AG10803 (cell line): ENCODE measurements around the gene NHS.

ENCODE experiments used
- DNase-seq: peaks from one replicate; pipeline ENCODE4 v3.0.0; 2010; ENCODE audit warnings: low read depth
- H3K4me3 ChIP-seq: 2 replicates; pipeline ENCODE4 v1.5.1; 2011; ENCODE audit warnings: mild to moderate bottlenecking, low read length, control low read depth
- CTCF ChIP-seq: conservative IDR thresholded peaks from 2 replicates; pipeline ENCODE4 v1.5.1; 2011; ENCODE audit warnings: mild to moderate bottlenecking, low read length, control low read depth, inconsistent platforms

Gene NHS

GRCh38 chrX:17605676-17606075 lies 230.7 kb downstream of the NHS start:
- TF ChIP-seq CTCF, result no peak
- peak; percentile 56 for DNase-seq
- H3K4me3 ChIP-seq, result no peak overlapping the region

- no peak for DNase-seq
- no peak for TF ChIP-seq CTCF
Measured at GRCh38 chrX:17606231-17606630, 231.2 kb downstream of the NHS start.

GRCh38 chrX:17608888-17609287 lies 233.9 kb downstream of the NHS start:
- H3K4me3 ChIP-seq, result no peak overlapping the region
- no peak for TF ChIP-seq CTCF
- no peak for DNase-seq

More at GRCh38 chrX:17606231-17606630, 231.2 kb downstream of the NHS start:
- H3K4me3 ChIP-seq, result no peak overlapping the region

- no peak overlapping the region for H3K4me3 ChIP-seq
- no peak for TF ChIP-seq CTCF
- DNase-seq, result no peak
Measured at GRCh38 chrX:17610788-17611187, 235.8 kb downstream of the NHS start.

GRCh38 chrX:17613979-17614588 lies 239.1 kb downstream of the NHS start:
- no peak for TF ChIP-seq CTCF
- DNase-seq, result no peak
- H3K4me3 ChIP-seq, result no peak overlapping the region

GRCh38 chrX:17616936-17617335 lies 241.9 kb downstream of the NHS start:
- no peak for TF ChIP-seq CTCF
- DNase-seq, result no peak
- no peak overlapping the region for H3K4me3 ChIP-seq

- peak; percentile 83 for DNase-seq
- no peak for TF ChIP-seq CTCF
- no peak overlapping the region for H3K4me3 ChIP-seq
Measured at GRCh38 chrX:17617806-17618205, 242.8 kb downstream of the NHS start.
